HCT116 (cell line): ENCODE results near the gene ZDHHC3. TPM values are rescaled to one million over a fixed set of nuclear protein-coding genes. Genes with fewer than 3 reads are reported as not detected.

Source experiments
- ATAC-seq: fragments of 200-7000 bp; cut with Tn5 transposase; 2 replicates; pipeline ENCODE4 v1.9.1; 2020; ENCODE audit warnings: mild to moderate bottlenecking, moderate library complexity
- BruUV-seq: library from RNA; stranded (reverse); fragments of 400-500 nt; replicated peaks from 2 replicates; lab custom pipeline; 2021; lab: Mats Ljungman, UMichigan
- CTCF ChIA-PET: fragments of 300-600 bp; sonication (Branson Sonifier 250); formaldehyde crosslinking; loops from one replicate; lab custom pipeline; 2021; ENCODE audit warnings: antibody characterized with exemption; lab: Charles Lee
- POLR2A ChIA-PET: fragments of 300-600, 350-600 bp; sonication (Branson Sonifier 250); formaldehyde crosslinking; loops from one replicate; lab custom pipeline; 2021; ENCODE audit warnings: antibody characterized with exemption; lab: Charles Lee
- RAD21 ChIA-PET, 2 experiments: fragments of 300-600 bp; sonication (Branson Sonifier 250); formaldehyde crosslinking; loops; one replicate each; lab custom pipeline; 2023; ENCODE audit warnings: low total read pairs in 2 of 2; ENCODE audit not compliant: uncharacterized antibody in 2 of 2, unreplicated experiment in 2 of 2, low non-redundant PET in 1 of 2; lab: Charles Lee
- DNase-seq: peaks from one replicate; pipeline ENCODE4 v3.0.0-alpha.2; 2010; ENCODE audit warnings: low read depth, low spot score
- H2AFZ ChIP-seq: fragments of 200-600 bp; shearing (Covaris generic), sonication (generic); 2 replicates; pipeline ENCODE4 v1.6.1; 2017; ENCODE audit warnings: low read depth, mixed run types, mixed read lengths, antibody characterized with exemption, low read length; ENCODE audit not compliant: poor library complexity, severe bottlenecking
- H3K27ac ChIP-seq: 2 replicates; pipeline ENCODE4 v1.5.1; 2012; ENCODE audit warnings: low read depth, low read length
- H3K27me3 ChIP-seq: fragments of 200-600 bp; sonication (generic); 2 replicates; pipeline ENCODE4 v1.6.1; 2016; ENCODE audit warnings: mixed run types, low read length, mixed read lengths; ENCODE audit not compliant: insufficient read depth
- H3K36me3 ChIP-seq, 2 experiments: fragments of 200-500 bp in 1 of 2; fragments of 200-600 bp in 1 of 2; sonication (Bioruptor generic) in 1 of 2; sonication (generic) in 1 of 2; 2 replicates each; pipeline versions ENCODE4 v1.5.1 to v1.6.1; 2014 to 2016; ENCODE audit warnings: low read length in 2 of 2, inconsistent platforms in 1 of 2, mixed read lengths in 1 of 2, mixed run types in 1 of 2; ENCODE audit not compliant: insufficient read depth in 2 of 2, control insufficient read depth in 1 of 2
- H3K4me1 ChIP-seq, 2 experiments: fragments of 200-600 bp in 1 of 2; sonication (generic) in 1 of 2; 2 replicates each; pipeline versions ENCODE4 v1.5.1 to v1.6.1; 2012 to 2017; ENCODE audit warnings: low read length in 2 of 2, inconsistent platforms in 1 of 2, mild to moderate bottlenecking in 1 of 2, mixed read lengths in 1 of 2, mixed run types in 1 of 2, moderate library complexity in 1 of 2; ENCODE audit not compliant: insufficient read depth in 2 of 2, control insufficient read depth in 1 of 2
- H3K4me2 ChIP-seq: fragments of 200-600 bp; sonication (generic); 2 replicates; pipeline ENCODE4 v1.6.1; 2017; ENCODE audit warnings: mixed run types, low read length, mixed read lengths
- H3K4me3 ChIP-seq, 2 experiments: fragments of 200-600 bp in 1 of 2; sonication (generic) in 1 of 2; replicated peaks in 1 of 2; 2 replicates each; pipeline ENCODE4 v1.5.1; 2011 to 2016; ENCODE audit warnings: low read length in 2 of 2, control low read depth in 1 of 2, low read depth in 1 of 2, mild to moderate bottlenecking in 1 of 2, mixed read lengths in 1 of 2, mixed run types in 1 of 2
- H3K79me2 ChIP-seq: fragments of 200-600 bp; sonication (generic); 2 replicates; pipeline ENCODE4 v1.6.1; 2017; ENCODE audit warnings: mild to moderate bottlenecking, mixed run types, low read length, moderate library complexity, mixed read lengths; ENCODE audit not compliant: insufficient read depth
- H3K9ac ChIP-seq: fragments of 200-600 bp; sonication (generic); 2 replicates; pipeline ENCODE4 v1.6.1; 2016; ENCODE audit warnings: low read length, mixed read lengths
- H3K9me2 ChIP-seq: fragments of 200-600 bp; sonication (generic), shearing (Covaris generic); 2 replicates; pipeline ENCODE4 v1.6.1; 2017; ENCODE audit warnings: mixed run types, mild to moderate bottlenecking, moderate library complexity; ENCODE audit not compliant: insufficient read depth
- H3K9me3 ChIP-seq, 2 experiments: fragments of 200-500 bp in 1 of 2; fragments of 200-600 bp in 1 of 2; sonication (Bioruptor generic) in 1 of 2; sonication (generic) in 1 of 2; 2 replicates each; pipeline ENCODE4 v1.6.1; 2014 to 2017; ENCODE audit warnings: low read length in 2 of 2, mixed read lengths in 2 of 2, inconsistent platforms in 1 of 2, low read depth in 1 of 2, mild to moderate bottlenecking in 1 of 2, mixed run types in 1 of 2, moderate library complexity in 1 of 2; ENCODE audit not compliant: control insufficient read depth in 1 of 2, insufficient read depth in 1 of 2
- H4K20me1 ChIP-seq: fragments of 200-600 bp; sonication (generic), shearing (Covaris generic); 2 replicates; pipeline ENCODE4 v1.6.1; 2017; ENCODE audit warnings: mixed run types, mild to moderate bottlenecking, moderate library complexity; ENCODE audit not compliant: insufficient read depth
- CBX3 ChIP-seq: IDR thresholded peaks from 2 replicates; pipeline ENCODE4 v1.6.1; 2012; ENCODE audit warnings: low read depth
- CTCF ChIP-seq, 3 experiments: fragments of 200-600 bp in 1 of 3; sonication (generic) in 1 of 3; IDR thresholded peaks in 2 of 3; conservative IDR thresholded peaks in 1 of 3; 2 replicates each; pipeline ENCODE4 v1.5.1; 2012 to 2017; ENCODE audit warnings: low read depth in 2 of 3, low read length in 2 of 3, antibody characterized with exemption in 1 of 3, borderline replicate concordance in 1 of 3, control low read depth in 1 of 3, mild to moderate bottlenecking in 1 of 3, mixed read lengths in 1 of 3, mixed run types in 1 of 3, moderate library complexity in 1 of 3; ENCODE audit not compliant: insufficient read depth in 1 of 3
- EGR1 ChIP-seq: IDR thresholded peaks from 2 replicates; pipeline ENCODE4 v1.6.1; 2012; ENCODE audit warnings: low read depth
- ELF1 ChIP-seq: IDR thresholded peaks from 2 replicates; pipeline ENCODE4 v1.6.1; 2012; ENCODE audit warnings: low read depth, borderline replicate concordance
- EZH2 ChIP-seq: fragments of 200-600 bp; sonication (generic); IDR thresholded peaks from 2 replicates; pipeline ENCODE4 v1.6.1; 2017; ENCODE audit warnings: antibody characterized with exemption, mixed run types
- FOSL1 ChIP-seq: IDR thresholded peaks from 2 replicates; pipeline ENCODE4 v1.6.1; 2012; ENCODE audit warnings: low read depth
- MAX ChIP-seq: IDR thresholded peaks from 2 replicates; pipeline ENCODE4 v1.6.1; 2012
- POLR2A ChIP-seq: IDR thresholded peaks from 2 replicates; pipeline ENCODE4 v1.7.0; 2011; ENCODE audit warnings: borderline replicate concordance; ENCODE audit not compliant: insufficient read depth, insufficient read length; ENCODE audit errors: extremely low read depth
- POLR2AphosphoS5 ChIP-seq: IDR thresholded peaks from 2 replicates; pipeline ENCODE4 v1.6.1; 2011; ENCODE audit warnings: mild to moderate bottlenecking, low read depth, low read length, moderate library complexity
- REST ChIP-seq: IDR thresholded peaks from 2 replicates; pipeline ENCODE4 v1.6.1; 2012; ENCODE audit warnings: low read depth
- SIN3A ChIP-seq: IDR thresholded peaks from 2 replicates; pipeline ENCODE4 v1.6.1; 2012; ENCODE audit warnings: low read depth
- SP1 ChIP-seq: IDR thresholded peaks from 2 replicates; pipeline ENCODE4 v1.6.1; 2012; ENCODE audit warnings: low read depth
- TCF7L2 ChIP-seq: IDR thresholded peaks from 2 replicates; pipeline ENCODE4 v1.7.0; 2011; ENCODE audit warnings: borderline replicate concordance, inconsistent platforms; ENCODE audit not compliant: insufficient read depth, insufficient read length; ENCODE audit errors: extremely low read depth
- YY1 ChIP-seq: IDR thresholded peaks from 2 replicates; pipeline ENCODE4 v1.6.1; 2011; ENCODE audit warnings: low read length, low read depth, moderate library complexity, mild to moderate bottlenecking; ENCODE audit not compliant: insufficient replicate concordance; ENCODE audit errors: extremely low read depth
- ZBTB33 ChIP-seq: IDR thresholded peaks from 2 replicates; pipeline ENCODE4 v1.6.1; 2011; ENCODE audit warnings: mild to moderate bottlenecking, low read length, moderate library complexity; ENCODE audit not compliant: insufficient replicate concordance; ENCODE audit errors: extremely low read depth
- ZFX ChIP-seq: fragments of 450-650 bp; IDR thresholded peaks from 2 replicates; pipeline ENCODE4 v1.6.1; 2017
- intact Hi-C: fragments of 100-400 bp; cut with micrococcal nuclease; formaldehyde crosslinking; loops from 2 replicates; pipeline ENCODE4 v1.10.0; 2022
- total RNA-seq: library from RNA; stranded (reverse); gene quantifications from one replicate; pipeline ENCODE4 v1.2.1, GENCODE V29; 2021; ENCODE audit not compliant: unreplicated experiment

ZDHHC3 gene
- total RNA-seq, 1 experiment from 2014 or later = 61.1 TPM

GRCh38 chr3:45024542-45025255 lies 48.7 kb upstream of the ZDHHC3 start:
- Histone ChIP-seq H3K9me3 (no peaks in the 10 kb centered on the region), H3K4me3 (no peak overlapping the region), H3K4me2 (no peak overlapping the region), H3K27me3 (no peaks in the 10 kb centered on the region), H3K36me3 (no peaks in the 10 kb centered on the region), H3K79me2 (no peaks in the 10 kb centered on the region), H3K27ac (no peak overlapping the region), H4K20me1 (no peaks in the 10 kb centered on the region), H3K4me1 (no peaks in the 10 kb centered on the region; a peak in 1 of 4 replicates), H2AFZ (no peak overlapping the region), H3K9ac (no peak overlapping the region), H3K9me2 (no peaks in the 10 kb centered on the region)
- RAD21 ChIA-PET = no interaction called here
- BruUV-seq = no TSS peak
- intact Hi-C loops = no loop called here
- DNase-seq (no peak), ATAC-seq (no peak)
- POLR2A ChIA-PET = no interaction called here
- no peak for TF ChIP-seq POLR2A
- TF ChIP-seq SIN3A = no peak
- TF ChIP-seq FOSL1 = no peak
- no peak for TF ChIP-seq SP1
- no peak for TF ChIP-seq ZBTB33
- TF ChIP-seq EZH2 = no peak
- no peak for TF ChIP-seq CTCF (IDR thresholded peaks at IDR 0.05 in 2 of 3, conservative IDR thresholded peaks at IDR 0.05 in 1 of 3; ENCODE audit: borderline replicate concordance in 1 of 3, insufficient read depth in 1 of 3, low read depth in 2 of 3, low read length in 2 of 3)
- TF ChIP-seq ZFX = no peak
- TF ChIP-seq MAX = no peak
- no peak for TF ChIP-seq POLR2AphosphoS5
- TF ChIP-seq ELF1 = no peak
- TF ChIP-seq CBX3 = no peak
- TF ChIP-seq EGR1 = no peak
- TF ChIP-seq TCF7L2 = no peak
- TF ChIP-seq REST = no peak
- TF ChIP-seq YY1 = no peak
- CTCF ChIA-PET = no interaction called here
